SH-SY5Y (cell line): ENCODE measurements around the gene WDR49.

Experiments used
- GATA2 ChIP-seq: IDR thresholded peaks from 2 replicates; pipeline ENCODE4 v1.6.1; 2011; ENCODE audit warnings: mild to moderate bottlenecking, low read depth, low read length
- GATA3 ChIP-seq: IDR thresholded peaks from 2 replicates; pipeline ENCODE4 v1.6.1; 2011; ENCODE audit warnings: low read depth, mild to moderate bottlenecking, low read length, moderate library complexity

DNA sequence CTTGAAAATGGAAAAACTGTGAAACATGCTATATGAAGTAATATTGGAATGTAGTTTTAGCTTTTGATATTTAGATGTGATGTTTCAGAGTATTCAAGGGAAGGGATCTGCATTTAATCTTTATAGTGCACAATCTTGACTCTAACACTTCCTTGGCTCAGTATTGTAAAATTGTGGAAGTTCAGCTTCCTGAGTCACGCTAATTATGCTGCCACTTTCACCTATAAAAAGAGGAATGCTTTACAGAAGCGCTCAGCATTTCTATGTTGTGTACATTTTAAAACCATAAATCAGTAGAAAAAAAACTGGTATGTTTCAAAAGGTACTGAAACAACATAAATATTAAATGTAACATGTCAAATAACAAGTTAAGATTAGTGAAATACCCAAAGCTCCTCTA lies 212.5 kb downstream of the WDR49 start:
- TF ChIP-seq GATA2, result no peak
- no peak for TF ChIP-seq GATA3
